Measurements from ENCODE around the gene SUMO4. TPM values are rescaled to one million over a fixed set of nuclear protein-coding genes. Genes with fewer than 3 reads are reported as not detected.

Gene SUMO4
- total RNA-seq, 2 donors from 2014 or later, result 1.4 to 1.5 TPM

DNA sequence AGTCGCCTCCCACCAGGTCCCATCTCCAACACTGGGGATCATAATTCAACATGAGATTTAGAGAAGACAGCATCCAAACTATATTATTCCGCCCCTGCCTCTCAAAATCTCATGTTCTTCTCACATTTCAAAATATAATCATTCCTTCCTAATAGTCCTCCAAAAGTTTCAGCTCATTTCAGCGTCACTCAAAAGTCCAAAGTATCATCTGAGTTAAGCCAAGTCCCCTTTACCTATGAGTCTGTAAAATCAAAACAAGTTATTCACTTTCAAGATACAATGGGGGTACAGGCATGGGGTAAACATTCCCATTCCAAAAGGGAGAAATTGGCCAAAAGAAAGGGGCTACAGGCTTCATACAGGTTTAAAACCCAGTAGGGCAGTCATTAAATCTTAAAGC is 39.5 kb upstream of the SUMO4 start:
- no peaks in the 10 kb centered on the region for H3K4me1 ChIP-seq
- H3K27me3 ChIP-seq, result no peaks in the 10 kb centered on the region
- no peaks in the 10 kb centered on the region for H3K36me3 ChIP-seq
- intact Hi-C loops (cut with DNase I), result no loop called here
- H3K27ac ChIP-seq, result no peak overlapping the region
- no peaks in the 10 kb centered on the region for H3K9me3 ChIP-seq
- no peak overlapping the region for H3K4me3 ChIP-seq
- TF ChIP-seq, protein P1, sequence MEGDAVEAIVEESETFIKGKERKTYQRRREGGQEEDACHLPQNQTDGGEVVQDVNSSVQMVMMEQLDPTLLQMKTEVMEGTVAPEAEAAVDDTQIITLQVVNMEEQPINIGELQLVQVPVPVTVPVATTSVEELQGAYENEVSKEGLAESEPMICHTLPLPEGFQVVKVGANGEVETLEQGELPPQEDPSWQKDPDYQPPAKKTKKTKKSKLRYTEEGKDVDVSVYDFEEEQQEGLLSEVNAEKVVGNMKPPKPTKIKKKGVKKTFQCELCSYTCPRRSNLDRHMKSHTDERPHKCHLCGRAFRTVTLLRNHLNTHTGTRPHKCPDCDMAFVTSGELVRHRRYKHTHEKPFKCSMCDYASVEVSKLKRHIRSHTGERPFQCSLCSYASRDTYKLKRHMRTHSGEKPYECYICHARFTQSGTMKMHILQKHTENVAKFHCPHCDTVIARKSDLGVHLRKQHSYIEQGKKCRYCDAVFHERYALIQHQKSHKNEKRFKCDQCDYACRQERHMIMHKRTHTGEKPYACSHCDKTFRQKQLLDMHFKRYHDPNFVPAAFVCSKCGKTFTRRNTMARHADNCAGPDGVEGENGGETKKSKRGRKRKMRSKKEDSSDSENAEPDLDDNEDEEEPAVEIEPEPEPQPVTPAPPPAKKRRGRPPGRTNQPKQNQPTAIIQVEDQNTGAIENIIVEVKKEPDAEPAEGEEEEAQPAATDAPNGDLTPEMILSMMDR (IDR thresholded peaks at IDR 0.05), result no peak
- no peak for DNase-seq
- no peak overlapping the region for H3K9ac ChIP-seq (ENCODE audit: low read depth in 2 of 2, low read length in 2 of 2)

- no peaks in the 10 kb centered on the region for H3K36me3 ChIP-seq
- no peak overlapping the region for H3K27ac ChIP-seq
- no peaks in the 10 kb centered on the region for H3K27me3 ChIP-seq
- no peak for DNase-seq
- no peak overlapping the region for H3K9ac ChIP-seq (ENCODE audit: low read depth in 2 of 2, low read length in 2 of 2)
- H3K4me3 ChIP-seq, result no peak overlapping the region
- no peaks in the 10 kb centered on the region for H3K4me1 ChIP-seq
- intact Hi-C loops (cut with DNase I), result no loop called here
- no peaks in the 10 kb centered on the region for H3K9me3 ChIP-seq
- TF ChIP-seq, protein P1 (IDR thresholded peaks at IDR 0.05), result no peak
Measured at GRCh38 chr6:149362289-149362688, 37.8 kb upstream of the SUMO4 start.

DNA sequence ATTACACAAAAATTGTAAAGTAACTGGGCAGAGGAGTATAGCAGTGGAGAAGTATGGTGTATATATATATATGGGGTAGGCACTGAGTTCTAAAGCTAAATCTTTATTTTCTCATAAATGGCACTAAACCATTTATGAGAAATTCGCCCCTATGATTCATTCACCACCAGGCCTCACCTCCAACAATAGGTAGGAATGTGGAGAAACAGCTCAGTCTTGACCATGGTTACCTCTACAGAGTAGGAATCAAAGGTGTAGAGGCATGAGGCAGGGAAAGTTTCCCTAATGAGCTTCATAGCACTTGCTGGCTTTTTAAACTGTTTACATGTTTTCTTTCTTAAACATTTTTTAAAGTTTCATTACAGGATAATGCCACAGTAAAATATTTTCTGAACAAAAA is 36.9 kb upstream of the SUMO4 start:
- TF ChIP-seq, protein P1 (IDR thresholded peaks at IDR 0.05), result no peak
- DNase-seq, result no peak
- no peaks in the 10 kb centered on the region for H3K9me3 ChIP-seq
- intact Hi-C loops (cut with DNase I), result no loop called here
- H3K27ac ChIP-seq, result no peak overlapping the region
- no peak overlapping the region for H3K9ac ChIP-seq (ENCODE audit: low read depth in 2 of 2, low read length in 2 of 2)
- no peaks in the 10 kb centered on the region for H3K27me3 ChIP-seq
- no peaks in the 10 kb centered on the region for H3K36me3 ChIP-seq
- H3K4me3 ChIP-seq, result no peak overlapping the region
- no peaks in the 10 kb centered on the region for H3K4me1 ChIP-seq

GRCh38 chr6:149364557-149364956 is 35.5 kb upstream of the SUMO4 start:
- Histone ChIP-seq H3K9me3 (no peaks in the 10 kb centered on the region), H3K9ac (ENCODE audit: low read depth in 2 of 2, low read length in 2 of 2) (no peak overlapping the region), H3K27me3 (no peaks in the 10 kb centered on the region), H3K27ac (no peak overlapping the region), H3K4me1 (no peaks in the 10 kb centered on the region), H3K4me3 (no peak overlapping the region), H3K36me3 (no peaks in the 10 kb centered on the region)
- intact Hi-C loops (cut with DNase I), result no loop called here
- DNase-seq, result no peak
- TF ChIP-seq, protein P1 (IDR thresholded peaks at IDR 0.05), result no peak

GRCh38 chr6:149365197-149365596 is 34.9 kb upstream of the SUMO4 start:
- no peak overlapping the region for H3K27ac ChIP-seq
- intact Hi-C loops (cut with DNase I), result no loop called here
- no peaks in the 10 kb centered on the region for H3K4me1 ChIP-seq

More at GRCh38 chr6:149365197-149365596, 34.9 kb upstream of the SUMO4 start:
- DNase-seq, result no peak
- TF ChIP-seq, protein P1 (IDR thresholded peaks at IDR 0.05), result no peak
- Histone ChIP-seq H3K9me3 (no peaks in the 10 kb centered on the region), H3K27me3 (no peaks in the 10 kb centered on the region), H3K9ac (ENCODE audit: low read depth in 2 of 2, low read length in 2 of 2) (no peak overlapping the region), H3K36me3 (no peaks in the 10 kb centered on the region), H3K4me3 (no peak overlapping the region)
